Measurements from ENCODE around the gene TMEM81. TPM values are rescaled to one million over a fixed set of nuclear protein-coding genes. Genes with fewer than 3 reads are reported as not detected.
A peak's percentile ranks its signal among the peaks of the same experiment; 100 is the strongest.

The TMEM81 gene
- total RNA-seq, 1 donor from 2014 or later, result 2.7 TPM

DNA sequence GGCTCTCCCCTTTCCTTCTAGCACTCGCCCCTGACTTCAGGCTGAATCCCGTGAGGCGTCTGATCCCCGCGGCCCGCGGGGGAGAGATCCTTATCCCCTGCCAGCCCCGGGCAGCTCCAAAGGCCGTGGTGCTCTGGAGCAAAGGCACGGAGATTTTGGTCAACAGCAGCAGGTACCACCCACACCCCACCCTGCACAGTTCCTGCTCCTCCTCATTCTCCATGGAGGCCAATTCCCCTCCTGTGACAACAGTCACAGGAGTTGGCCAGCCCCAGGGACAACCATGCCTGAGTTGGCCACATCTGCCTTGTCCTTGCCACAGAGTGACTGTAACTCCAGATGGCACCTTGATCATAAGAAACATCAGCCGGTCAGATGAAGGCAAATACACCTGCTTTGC lies 20.0 kb downstream of the TMEM81 start:
- ATAC-seq (ENCODE audit: poor library complexity) (no peak), DNase-seq (no peak)
- intact Hi-C loops (cut with DNase I), result no loop called here

DNA sequence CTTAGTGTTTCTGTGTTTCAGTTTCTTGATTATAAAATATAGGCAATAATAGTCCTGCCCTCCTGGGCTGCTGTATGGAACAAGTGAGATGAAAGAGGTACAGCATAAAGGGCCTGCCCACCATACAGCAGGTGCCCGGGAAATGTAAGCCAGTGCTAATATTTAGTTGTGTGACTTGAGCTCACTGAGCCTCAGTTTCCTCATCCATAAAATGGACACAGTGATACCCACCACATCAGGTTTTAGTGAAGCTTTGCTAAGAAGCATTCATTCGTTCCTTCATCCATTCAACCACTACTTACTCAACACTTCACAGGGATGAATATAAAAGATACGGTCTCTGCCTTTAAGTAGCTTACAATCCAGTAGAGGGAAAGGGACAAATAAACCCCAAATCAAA lies 21.4 kb downstream of the TMEM81 start:
- ATAC-seq (ENCODE audit: poor library complexity) (no peak), DNase-seq (no peak)
- intact Hi-C loops (cut with DNase I), result no loop called here

DNA sequence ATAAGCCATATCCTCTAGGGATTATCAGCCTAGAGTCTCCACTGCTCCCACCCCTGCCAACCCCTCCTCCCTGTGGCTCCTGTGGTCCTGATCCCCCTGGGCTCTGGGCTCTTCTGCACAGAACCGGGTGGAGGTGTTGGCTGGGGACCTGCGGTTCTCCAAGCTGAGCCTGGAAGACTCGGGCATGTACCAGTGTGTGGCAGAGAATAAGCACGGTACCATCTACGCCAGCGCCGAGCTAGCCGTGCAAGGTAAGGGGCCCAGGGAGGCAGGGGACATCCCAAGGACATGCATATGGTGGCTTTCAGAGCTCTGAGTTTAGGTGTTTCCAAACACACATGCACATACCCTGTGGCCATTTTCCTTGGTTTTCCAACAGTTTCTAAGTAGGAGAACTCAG lies 21.9 kb downstream of the TMEM81 start:
- intact Hi-C loops (cut with DNase I), result no loop called here
- DNase-seq (no peak), ATAC-seq (ENCODE audit: poor library complexity) (no peak)

DNA sequence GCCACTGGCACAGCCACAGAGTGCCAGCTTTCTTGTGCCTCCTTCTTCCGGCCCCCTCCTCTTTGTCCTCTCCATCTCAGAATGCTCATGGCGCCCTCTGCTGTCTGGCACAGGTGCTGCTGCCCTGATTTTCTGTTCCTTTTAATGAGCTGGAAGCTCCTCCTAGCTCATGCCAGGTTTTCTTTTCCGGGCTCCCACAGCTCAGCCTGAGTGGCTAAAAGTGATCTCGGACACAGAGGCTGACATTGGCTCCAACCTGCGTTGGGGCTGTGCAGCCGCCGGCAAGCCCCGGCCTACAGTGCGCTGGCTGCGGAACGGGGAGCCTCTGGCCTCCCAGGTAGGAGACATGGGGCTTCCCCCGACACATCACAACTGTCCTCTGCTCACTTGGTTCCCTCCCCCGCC lies 22.6 kb downstream of the TMEM81 start:
- peak; percentile 74 for ATAC-seq (ENCODE audit: poor library complexity)
- intact Hi-C loops (cut with DNase I), result loop anchor here (2.0 kb wide), 1 partner anchor 71 kb away; no protein-coding TSS in a partner anchor
- DNase-seq, result peak; percentile 85

DNA sequence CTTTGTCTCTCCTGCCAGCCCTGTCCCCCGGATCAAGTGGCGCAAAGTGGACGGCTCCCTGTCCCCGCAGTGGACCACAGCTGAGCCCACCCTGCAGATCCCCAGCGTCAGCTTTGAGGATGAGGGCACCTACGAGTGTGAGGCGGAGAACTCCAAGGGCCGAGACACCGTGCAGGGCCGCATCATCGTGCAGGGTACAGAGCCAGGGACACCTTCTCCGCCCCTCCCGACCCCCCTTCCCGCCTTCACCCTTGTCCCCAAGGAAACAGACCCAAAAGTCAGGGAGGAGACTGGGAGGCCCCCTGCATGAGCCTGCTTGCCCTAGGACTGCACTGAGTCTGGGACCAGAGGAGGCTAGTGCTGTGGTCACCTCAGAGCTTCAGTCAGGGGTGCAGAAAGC lies 23.0 kb downstream of the TMEM81 start:
- DNase-seq (no peak), ATAC-seq (ENCODE audit: poor library complexity) (peak; percentile 31)
- intact Hi-C loops (cut with DNase I), result loop anchor here (2.0 kb wide), 1 partner anchor 70 kb away; no protein-coding TSS in a partner anchor

DNA sequence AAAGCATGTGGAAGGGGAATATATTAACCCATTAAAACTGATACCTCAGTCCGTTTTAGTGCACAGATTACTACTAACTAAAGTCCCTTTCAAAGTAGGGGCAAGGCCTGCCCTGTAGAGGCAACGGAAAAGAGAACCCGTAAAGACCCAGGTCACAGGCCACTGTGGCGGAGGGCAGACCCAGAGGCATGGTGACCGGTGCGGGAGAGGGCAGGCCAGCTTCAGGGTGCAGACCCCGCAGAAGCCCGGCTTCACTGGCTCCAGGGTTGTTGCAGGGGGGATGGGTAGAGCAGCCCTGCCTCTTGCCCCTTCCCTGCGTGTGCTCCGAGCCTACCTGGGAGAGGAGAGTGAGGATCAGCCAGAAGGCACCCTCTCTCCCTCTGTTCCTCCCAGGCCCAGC lies 23.5 kb downstream of the TMEM81 start:
- DNase-seq, result no peak
- no peak for ATAC-seq (ENCODE audit: poor library complexity)
- intact Hi-C loops (cut with DNase I), result loop anchor here (2.0 kb wide), 1 partner anchor 70 kb away; no protein-coding TSS in a partner anchor

DNA sequence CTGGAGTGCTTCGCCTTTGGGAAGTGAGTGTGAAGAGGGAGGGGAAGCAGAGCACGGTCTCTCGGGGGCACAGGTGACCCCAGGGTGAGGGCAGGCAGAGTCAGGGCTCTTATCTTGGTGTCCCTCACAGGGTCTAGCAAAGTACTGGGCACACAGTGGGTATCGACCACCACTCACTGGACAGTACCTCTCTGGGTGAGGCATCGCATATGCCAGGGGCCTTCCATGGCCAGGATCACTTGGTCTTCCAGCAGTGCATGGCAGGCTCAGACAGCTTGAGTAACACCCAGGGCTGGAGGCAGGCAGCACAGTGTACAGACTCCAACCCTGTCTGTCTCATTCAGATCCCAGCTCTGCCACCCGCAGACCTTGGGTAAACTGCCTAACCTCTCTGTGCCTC lies 24.6 kb downstream of the TMEM81 start:
- no peak for DNase-seq
- ATAC-seq (ENCODE audit: poor library complexity), result no peak
- intact Hi-C loops (cut with DNase I), result loop anchor here (2.0 kb wide), 1 partner anchor 69 kb away; no protein-coding TSS in a partner anchor

DNA sequence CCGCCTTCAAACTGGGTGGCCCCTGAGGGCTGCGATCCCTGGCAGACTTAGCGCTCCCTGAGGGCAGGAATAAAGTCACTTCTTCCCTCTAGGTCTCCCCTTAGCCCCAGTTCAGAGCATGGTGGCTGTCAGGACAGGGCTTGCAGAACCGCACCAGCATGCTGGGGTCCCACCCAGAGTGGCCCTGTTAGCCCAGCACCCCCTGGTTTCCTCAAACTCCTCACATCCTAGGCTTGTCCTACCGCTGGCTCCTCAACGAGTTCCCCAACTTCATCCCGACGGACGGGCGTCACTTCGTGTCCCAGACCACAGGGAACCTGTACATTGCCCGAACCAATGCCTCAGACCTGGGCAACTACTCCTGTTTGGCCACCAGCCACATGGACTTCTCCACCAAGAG lies 25.4 kb downstream of the TMEM81 start:
- DNase-seq (no peak), ATAC-seq (ENCODE audit: poor library complexity) (no peak)
- intact Hi-C loops (cut with DNase I), result no loop called here

DNA sequence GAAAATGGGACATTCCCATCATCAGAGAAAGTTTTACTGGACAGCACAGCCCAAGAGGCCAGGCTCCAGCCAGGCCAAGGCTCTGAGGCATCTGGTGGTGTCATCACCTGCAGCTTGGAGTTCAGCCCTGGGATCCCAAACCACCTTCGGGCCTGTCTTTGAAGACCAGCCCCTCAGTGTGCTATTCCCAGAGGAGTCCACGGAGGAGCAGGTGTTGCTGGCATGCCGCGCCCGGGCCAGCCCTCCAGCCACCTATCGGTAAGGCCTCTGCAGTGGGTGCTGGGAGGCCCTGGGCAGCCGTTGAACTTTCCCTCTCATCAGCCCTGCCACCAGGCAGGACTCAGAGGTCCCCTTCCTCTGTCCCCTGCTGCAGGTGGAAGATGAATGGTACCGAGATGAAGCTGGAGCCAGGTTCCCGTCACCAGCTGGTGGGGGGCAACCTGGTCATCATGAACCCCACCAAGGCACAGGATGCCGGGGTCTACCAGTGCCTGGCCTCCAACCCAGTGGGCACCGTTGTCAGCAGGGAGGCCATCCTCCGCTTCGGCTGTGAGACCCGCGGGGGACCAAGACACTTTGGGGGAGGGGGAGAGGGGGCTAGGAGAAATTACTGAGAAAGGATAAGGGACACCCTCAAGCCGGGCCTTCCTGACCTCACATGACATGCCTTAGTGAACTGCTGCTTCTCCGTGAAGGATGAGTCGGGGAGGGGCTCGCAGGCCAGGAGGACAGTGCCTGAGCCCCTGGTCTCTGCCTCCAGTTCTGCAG lies 26.3 kb downstream of the TMEM81 start:
- ATAC-seq (ENCODE audit: poor library complexity) (no peak), DNase-seq (no peak)
- intact Hi-C loops (cut with DNase I), result no loop called here

DNA sequence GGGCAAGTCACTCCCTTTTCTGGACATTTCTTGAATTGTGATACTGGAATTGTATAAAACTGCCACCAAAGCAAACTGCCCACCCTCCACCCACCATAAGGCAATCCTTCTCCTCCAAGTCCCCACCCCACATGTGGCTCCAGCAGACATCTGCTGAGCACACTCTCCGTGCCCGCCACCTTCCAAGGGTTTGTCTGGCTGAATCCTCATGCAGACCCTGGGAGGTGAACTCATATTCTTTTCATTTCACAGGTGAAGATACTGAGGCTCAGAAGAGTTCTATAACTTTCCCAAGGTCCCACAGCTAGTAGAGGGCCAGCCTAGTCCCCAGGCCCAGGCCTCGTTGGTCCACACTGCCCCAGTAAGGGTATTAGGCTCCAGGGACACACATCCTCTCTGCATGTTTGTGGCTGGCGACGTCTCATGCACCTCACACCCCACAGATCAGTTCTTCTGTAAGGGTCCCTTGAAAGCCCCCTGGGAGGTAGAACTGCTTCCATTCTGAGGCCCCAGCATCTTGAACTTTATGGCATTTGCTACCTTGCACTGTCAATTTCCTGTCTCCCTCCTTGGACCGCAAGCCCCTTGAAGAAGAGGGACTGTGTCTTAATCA lies 27.2 kb downstream of the TMEM81 start:
- DNase-seq (no peak), ATAC-seq (ENCODE audit: poor library complexity) (no peak)
- intact Hi-C loops (cut with DNase I), result no loop called here

DNA sequence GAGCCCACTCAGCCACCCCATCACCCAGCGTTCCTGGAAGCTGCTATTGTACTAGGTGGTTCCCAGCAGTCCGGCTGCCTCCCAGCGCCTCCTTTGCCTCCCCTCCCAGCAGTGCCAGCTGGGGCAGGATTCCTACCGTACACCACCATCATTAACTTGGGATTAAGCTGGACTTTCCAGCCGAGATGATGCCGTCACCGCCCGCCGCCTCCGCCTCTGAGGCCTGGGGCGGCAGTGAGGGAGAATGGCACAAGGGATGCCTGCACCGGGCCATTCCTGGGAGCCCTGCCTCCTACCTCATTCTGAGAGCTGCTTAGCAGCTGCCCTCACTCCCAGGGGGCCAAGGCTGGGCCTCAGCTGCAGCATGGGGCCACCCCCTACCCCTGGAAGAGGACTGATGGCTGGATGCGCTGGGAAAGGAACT lies 28.1 kb downstream of the TMEM81 start:
- ATAC-seq (ENCODE audit: poor library complexity) (no peak), DNase-seq (no peak)
- intact Hi-C loops (cut with DNase I), result no loop called here

DNA sequence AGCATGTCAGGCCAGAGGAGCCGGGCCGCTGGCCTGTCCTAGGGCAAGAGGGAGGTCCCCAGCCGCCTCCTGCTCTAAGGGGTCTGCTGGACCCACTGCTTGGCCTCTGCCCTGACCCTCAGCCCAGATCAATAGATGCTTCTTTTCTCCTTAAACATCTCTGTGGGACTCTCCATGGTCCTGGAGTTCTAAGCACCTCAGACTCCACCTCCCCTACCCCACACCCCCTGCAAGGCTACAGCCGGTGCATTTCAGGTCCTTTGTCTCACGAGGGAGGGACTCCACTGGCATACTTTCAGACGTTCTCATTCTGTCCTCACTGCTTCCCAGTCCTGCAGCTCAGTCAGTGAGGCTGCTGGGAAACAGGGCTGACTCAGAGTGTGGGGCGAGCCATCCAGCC lies 30.2 kb downstream of the TMEM81 start:
- intact Hi-C loops (cut with DNase I), result no loop called here
- no peak for ATAC-seq (ENCODE audit: poor library complexity)
- no peak for DNase-seq

DNA sequence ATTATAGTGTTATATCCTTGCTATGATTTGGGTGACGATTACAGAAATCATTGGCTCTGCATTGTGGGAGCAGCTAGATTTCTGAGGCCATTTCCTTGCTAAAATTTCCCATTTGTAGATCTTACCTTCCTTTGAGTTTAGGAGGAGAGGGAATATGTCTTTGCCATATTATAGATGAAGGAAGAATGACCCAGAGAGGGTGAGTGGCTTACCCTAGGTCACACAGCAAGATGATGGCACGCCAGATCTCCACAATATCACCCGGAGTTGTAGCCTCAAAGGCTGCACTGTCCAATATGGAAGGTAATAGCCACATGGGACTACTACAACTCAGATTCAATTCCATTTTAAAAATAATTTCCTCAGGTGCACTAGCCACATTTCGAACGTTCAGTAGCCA lies 31.0 kb downstream of the TMEM81 start:
- intact Hi-C loops (cut with DNase I), result no loop called here
- DNase-seq, result no peak
- ATAC-seq (ENCODE audit: poor library complexity), result no peak

DNA sequence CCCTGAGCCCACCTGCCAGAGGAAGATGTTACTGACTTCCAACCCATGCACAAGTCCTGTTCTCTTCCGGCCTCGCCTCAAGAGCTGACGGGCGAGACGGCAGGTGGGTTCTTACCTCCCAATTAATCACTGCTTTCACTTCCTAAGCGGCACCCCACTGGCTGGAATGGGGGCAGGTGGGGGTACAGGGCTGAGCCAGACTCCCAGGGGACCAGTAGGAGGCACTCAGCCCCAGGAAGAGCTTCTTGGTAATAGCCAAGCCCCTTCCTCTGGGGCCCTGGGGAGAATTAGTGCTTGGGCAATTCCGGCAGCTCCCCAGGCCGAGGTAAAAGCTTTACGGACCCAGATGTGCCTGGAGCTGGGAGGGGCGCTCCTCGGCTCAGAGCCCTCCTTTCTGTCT lies 31.6 kb downstream of the TMEM81 start:
- DNase-seq, result no peak
- intact Hi-C loops (cut with DNase I), result no loop called here
- no peak for ATAC-seq (ENCODE audit: poor library complexity)

DNA sequence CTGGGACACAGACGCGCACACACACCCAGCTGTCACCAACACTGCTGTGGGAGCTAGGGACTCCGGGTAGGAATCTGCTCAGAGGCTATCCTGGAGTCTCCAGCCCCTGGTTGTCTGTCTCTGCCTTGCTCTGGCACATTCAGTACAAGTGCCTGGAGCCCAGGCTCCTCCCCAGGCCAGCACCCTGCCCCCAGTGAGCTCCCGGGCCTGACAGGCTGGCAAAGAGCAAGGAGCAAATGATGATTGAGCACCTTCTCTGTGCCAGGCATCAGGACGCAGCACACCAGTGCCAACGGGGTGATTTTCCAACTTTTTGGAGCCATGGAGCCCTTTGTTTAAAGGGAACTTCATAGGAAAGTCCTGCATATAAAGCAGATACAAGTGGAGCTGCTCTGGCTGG lies 34.8 kb downstream of the TMEM81 start:
- intact Hi-C loops (cut with DNase I), result no loop called here
- ATAC-seq (ENCODE audit: poor library complexity) (peak; percentile 81), DNase-seq (no peak)

DNA sequence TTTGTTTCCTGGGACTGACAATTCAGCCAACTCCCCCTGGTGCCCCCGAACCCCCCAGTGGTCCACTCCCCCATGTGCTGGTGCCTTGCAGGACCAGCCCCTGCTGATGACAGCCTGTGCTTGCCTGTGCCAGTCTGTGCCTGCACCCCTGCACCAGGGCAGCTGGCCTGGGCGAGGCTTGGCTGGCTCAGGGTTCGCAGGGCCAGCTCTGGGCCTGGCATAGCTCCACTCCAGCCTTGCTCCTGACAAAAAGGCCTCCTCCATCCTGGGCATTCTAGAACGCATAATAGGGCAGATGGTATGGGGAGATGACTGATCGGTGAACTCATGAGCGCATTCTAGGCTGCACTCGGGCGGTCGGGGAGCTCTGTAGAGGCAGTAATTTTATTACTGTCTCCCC lies 35.9 kb downstream of the TMEM81 start:
- no peak for DNase-seq
- intact Hi-C loops (cut with DNase I), result no loop called here
- ATAC-seq (ENCODE audit: poor library complexity), result peak; percentile 40

DNA sequence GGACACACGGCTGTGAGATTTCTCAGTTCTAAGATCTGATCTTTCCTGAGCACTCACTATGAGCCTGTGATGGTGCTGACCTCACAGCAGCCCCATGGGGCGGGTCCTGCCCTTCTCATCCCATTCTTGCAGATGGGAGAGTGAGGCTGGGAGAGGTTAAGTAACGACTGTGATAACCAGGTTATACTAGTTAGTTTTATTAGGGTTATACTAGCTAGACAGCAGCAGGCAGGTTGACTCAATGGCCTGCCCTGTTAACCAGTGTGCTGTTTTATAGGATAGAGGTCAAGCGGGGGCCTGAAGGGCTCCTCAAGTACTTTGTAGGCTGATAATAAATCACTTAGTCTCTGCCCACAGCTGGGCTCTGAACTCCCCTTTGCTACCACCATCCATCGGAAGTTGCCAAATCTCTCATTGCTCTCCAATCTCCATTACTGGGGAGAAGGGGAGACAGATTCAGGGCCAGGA lies 36.5 kb downstream of the TMEM81 start:
- no peak for ATAC-seq (ENCODE audit: poor library complexity)
- DNase-seq, result no peak
- intact Hi-C loops (cut with DNase I), result no loop called here

DNA sequence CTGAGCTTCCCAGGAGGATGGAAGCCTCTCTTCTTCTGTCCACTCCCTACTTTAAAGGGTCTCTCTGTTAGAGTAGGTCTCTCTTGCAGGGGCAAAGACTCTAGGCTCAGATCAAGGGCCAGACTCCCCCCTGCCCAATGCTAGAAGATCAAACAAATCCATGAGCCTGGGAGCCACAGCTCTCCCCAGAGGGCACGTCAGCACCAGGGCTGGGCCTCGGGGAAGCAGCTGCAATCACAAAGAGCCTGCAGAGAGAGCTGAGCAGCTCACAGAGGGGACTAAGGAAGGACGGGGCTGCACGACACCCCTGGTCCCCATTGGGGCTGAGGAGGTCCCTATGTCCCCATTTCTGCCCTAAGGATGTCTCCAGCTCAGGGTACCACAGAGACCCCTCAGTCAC lies 37.4 kb downstream of the TMEM81 start:
- intact Hi-C loops (cut with DNase I), result no loop called here
- DNase-seq, result no peak
- ATAC-seq (ENCODE audit: poor library complexity), result no peak

DNA sequence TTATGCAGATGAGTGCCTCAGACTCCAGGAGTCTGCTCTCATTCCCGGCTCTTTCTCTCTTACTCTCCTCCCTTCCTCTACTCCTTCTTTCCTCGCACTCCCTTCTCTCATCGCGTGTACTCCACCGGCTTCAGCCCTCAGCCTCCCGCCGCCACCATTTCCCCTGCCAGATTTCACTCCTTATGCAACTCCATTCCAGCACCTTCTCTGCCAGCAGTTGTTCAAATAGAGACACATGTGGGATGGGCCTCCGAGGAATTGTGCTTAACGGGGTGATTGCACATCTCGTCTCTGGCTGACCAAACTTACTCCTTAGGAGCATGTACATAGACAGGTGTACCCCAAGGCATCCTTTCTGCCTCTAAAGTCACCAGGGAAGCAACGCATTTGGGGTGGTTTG lies 39.1 kb downstream of the TMEM81 start:
- ATAC-seq (ENCODE audit: poor library complexity), result no peak
- no peak for DNase-seq
- intact Hi-C loops (cut with DNase I), result no loop called here

DNA sequence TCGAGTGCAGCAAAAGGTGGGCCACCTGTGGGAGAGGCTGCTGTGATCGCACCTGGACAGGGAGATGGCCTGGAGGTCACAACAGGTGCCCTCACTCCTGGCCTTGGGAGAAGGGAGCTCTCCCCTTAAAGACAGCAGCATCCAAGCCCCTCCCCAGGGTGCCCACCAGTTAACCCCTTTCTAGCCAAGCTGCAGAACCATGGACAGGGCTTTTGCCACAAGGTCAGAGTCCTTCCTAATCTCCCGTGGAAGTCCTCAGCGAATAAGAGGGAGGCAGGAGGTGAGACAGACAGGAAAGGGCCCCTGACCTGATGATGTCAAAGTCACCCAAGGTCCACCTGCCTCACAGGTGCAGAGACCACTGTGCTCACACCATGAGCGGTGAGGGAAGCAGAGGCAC lies 39.5 kb downstream of the TMEM81 start:
- intact Hi-C loops (cut with DNase I), result no loop called here
- ATAC-seq (ENCODE audit: poor library complexity), result no peak
- DNase-seq, result no peak

All from Right ventricle myocardium superior (tissue), 1 donor.